Myocyte (in vitro differentiated cells): ENCODE results near the gene SYS1. TPM values are rescaled to one million over a fixed set of nuclear protein-coding genes. Genes with fewer than 3 reads are reported as not detected.

Source experiments
- DNase-seq: peaks from one replicate; pipeline ENCODE4 v3.0.0-alpha.2; 2012; ENCODE audit warnings: low read depth
- total RNA-seq: library from RNA; depleted of rRNA; stranded (reverse); fragments of >200 nt; gene quantifications from 2 replicates; pipeline ENCODE4 v1.2.3, GENCODE V29; 2014

Gene SYS1
- total RNA-seq, 1 donor from 2014 or later = 13.2 TPM

DNA sequence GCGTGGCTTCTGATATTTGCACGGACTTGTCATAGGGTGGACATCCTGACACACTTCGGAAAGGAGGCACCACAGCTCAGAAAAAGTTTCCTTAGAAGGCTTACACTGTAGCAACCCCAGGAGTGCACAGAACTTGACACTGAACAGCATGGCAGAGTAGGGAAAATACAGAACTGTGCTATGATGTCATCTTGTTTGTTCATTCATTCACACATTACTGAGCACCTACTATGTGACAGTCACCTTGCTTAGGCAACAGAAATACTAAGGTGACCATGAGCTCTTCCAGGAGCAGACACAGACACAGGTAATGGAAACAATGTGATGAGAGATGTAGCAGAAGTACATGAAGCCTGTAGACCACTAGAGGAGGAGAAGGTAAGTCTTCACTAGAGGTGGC is 50.5 kb downstream of the SYS1 start:
- DNase-seq = no peak

DNA sequence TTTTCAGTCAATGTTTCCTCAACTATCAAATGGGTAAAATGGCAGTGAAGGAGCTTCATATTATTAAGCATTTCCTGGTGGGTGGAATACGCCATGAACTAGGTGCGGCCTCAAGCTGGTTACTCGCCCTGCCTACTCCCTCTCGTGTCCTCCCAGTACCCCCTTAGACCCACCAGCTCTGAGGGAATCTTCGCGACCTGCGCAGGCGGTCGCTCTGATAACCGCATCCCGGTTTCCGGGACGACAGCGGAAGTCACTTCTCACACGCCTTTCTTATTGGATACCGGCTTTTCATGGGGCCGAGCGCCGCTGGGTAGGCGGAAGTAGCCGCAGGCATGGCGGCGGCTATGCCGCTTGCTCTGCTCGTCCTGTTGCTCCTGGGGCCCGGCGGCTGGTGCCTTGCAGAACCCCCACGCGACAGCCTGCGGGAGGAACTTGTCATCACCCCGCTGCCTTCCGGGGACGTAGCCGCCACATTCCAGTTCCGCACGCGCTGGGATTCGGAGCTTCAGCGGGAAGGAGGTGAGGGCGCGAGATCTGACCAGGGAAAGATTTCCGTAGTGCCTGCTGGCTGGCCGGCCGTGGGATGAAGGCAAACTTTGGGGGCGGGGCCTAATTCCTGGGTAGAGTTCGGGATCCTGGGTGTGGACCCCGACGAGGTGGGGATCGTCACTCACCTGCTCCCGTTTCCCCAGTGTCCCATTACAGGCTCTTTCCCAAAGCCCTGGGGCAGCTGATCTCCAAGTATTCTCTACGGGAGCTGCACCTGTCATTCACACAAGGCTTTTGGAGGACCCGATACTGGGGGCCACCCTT is 53.1 kb downstream of the SYS1 start, which contains the start of gene PIGT:
Gene PIGT (plus strand): TSS at position 320 of the 816 bp plus-strand sequence. CDS start 16 bp downstream, at position 336.
- peak; percentile 91 for DNase-seq

DNA sequence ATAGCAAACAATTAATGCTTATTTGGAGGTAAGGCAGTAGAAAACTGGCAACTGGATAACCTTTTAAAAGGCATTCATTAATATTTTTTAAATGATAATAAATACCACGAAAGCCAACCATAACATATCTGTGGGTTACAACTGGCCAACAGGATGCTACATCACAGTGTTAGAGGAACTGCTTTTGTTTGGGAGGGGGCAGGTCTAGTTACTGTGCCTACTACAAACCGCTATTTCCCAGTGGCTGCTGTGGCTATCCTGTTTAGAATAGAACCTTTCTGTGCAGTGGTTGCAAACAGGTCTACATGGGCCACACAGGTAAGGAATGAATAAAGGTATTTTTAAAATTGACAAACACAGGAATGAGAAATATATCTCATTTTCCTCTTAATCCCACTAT is 54.0 kb downstream of the SYS1 start:
- DNase-seq = no peak

Other genes starting within 250 kb of the SYS1 start
- not detected in 2 replicates for gene WFDC5, start 248.0 kb upstream of the SYS1 start, total RNA-seq
- not detected in 2 replicates for gene WFDC12, start 238.7 kb upstream of the SYS1 start, total RNA-seq
- gene PI3, start 188.3 kb upstream of the SYS1 start, total RNA-seq = not detected in 2 replicates
- not detected in 2 replicates for gene SEMG1, start 156.1 kb upstream of the SYS1 start, total RNA-seq
- not detected in 2 replicates for gene SEMG2, start 141.8 kb upstream of the SYS1 start, total RNA-seq
- gene SLPI, start 108.6 kb upstream of the SYS1 start, total RNA-seq = not detected in 2 replicates
- not detected in 2 replicates for gene RBPJL, start 56.3 kb upstream of the SYS1 start, total RNA-seq
- gene MATN4, start 54.9 kb upstream of the SYS1 start, total RNA-seq = not detected in 2 replicates
- 34.8 and 51.5 TPM in 2 replicates for gene SDC4, start 14.7 kb upstream of the SYS1 start, total RNA-seq
- gene TP53TG5, start 15.2 kb downstream of the SYS1 start, total RNA-seq = not detected in 2 replicates
- gene DBNDD2, start 45.1 kb downstream of the SYS1 start, total RNA-seq = 3.3 and 3.4 TPM in 2 replicates
- 123 and 136 TPM in 2 replicates for gene PIGT, start 53.0 kb downstream of the SYS1 start, total RNA-seq
- not detected in 2 replicates for gene WFDC2, start 106.6 kb downstream of the SYS1 start, total RNA-seq
- not detected in 2 replicates for gene SPINT3, start 152.5 kb downstream of the SYS1 start, total RNA-seq
- not detected in 2 replicates for gene WFDC6, start 176.3 kb downstream of the SYS1 start, total RNA-seq
- gene EPPIN, start 184.2 kb downstream of the SYS1 start, total RNA-seq = not detected in 2 replicates
- gene WFDC8, start 216.1 kb downstream of the SYS1 start, total RNA-seq = not detected in 2 replicates